A172 (cell line): Measurements from ENCODE around the gene RUFY2. TPM values are rescaled to one million over a fixed set of nuclear protein-coding genes. Genes with fewer than 3 reads are reported as not detected.
"Not testable (repeated sequence)": the region's sequence is repeated elsewhere in the genome, so short reads cannot be mapped to it uniquely, and the experiment has no call there.

Experiments
- DNase-seq: peaks from one replicate; pipeline ENCODE4 v3.0.0-alpha.2; 2015; ENCODE audit warnings: low spot score
- total RNA-seq: library from RNA; depleted of rRNA; stranded (reverse); fragments of >200 nt; shearing (Covaris generic); gene quantifications from 2 replicates; pipeline ENCODE4 v1.2.3, GENCODE V29; 2014; rRNA removed

The RUFY2 gene
- total RNA-seq, 1 experiment from 2014 or later = 40.2 TPM

GRCh38 chr10:68327889-68328786 is 78.9 kb downstream of the RUFY2 start:
- DNase-seq = peak; percentile 46

DNA sequence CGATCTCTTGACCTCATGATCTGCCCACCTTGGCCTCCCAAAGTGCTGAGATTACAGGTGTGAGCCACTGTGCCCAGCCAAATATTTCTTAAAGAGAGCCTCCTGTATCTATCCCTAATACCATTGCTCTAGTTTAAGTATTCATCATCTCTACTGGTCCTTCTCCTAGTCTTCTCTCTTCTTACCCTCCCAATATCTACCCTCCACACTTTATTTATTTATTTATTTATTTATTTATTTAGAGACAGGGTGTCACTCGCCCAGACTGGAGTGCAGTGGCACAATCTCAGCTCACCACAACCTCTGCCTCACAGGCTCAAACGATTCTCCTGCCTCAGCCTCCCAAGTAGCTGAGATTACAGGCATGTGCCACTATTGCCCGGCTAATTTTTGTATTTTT is 82.7 kb downstream of the RUFY2 start:
- DNase-seq = not testable (repeated sequence)

GRCh38 chr10:68318331-68319059 is 88.6 kb downstream of the RUFY2 start:
- DNase-seq = no peak

DNA sequence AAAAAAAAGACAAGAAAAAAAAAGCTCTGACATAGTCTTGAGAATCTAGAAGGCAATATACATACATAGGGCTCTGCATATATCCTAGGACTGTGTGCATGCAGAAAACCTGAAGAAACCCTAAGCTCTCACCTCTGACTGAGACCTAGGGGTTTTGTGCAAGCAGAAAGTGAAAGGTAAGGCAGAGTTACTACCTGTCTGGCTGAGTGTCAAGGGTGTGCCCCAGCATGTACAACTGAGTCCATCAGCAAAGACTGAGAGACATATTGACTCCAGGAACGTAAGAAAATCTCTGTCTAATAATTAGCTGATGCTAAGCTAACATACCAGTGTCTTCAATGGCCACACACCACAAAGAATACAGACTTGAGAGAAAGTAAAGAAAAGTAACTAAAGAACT is 91.5 kb downstream of the RUFY2 start:
- no peak for DNase-seq

GRCh38 chr10:68314930-68315329 is 92.1 kb downstream of the RUFY2 start:
- not testable (repeated sequence) for DNase-seq

- no peak for DNase-seq
Observed at GRCh38 chr10:68310531-68310930, 96.5 kb downstream of the RUFY2 start.

DNA sequence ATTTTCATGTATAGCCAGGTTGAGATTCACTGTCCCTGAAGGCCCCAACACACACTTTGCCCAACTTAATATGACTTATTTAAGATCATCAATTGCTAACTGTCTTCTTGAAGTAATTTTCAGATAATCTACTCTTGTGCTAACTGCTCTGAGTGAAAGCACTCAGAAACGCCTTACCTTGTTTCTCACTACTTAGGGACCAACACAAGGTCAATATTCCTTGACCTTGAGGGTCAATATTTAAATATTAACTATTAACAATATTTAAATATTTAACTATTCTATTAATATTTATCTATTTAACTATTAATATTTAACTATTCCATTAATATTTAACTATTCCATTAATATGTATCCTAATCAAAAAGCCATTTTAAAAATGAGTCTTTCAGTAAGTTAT is 101.2 kb downstream of the RUFY2 start:
- DNase-seq = no peak

GRCh38 chr10:68303849-68304412 is 103.1 kb downstream of the RUFY2 start:
- DNase-seq = no peak

DNA sequence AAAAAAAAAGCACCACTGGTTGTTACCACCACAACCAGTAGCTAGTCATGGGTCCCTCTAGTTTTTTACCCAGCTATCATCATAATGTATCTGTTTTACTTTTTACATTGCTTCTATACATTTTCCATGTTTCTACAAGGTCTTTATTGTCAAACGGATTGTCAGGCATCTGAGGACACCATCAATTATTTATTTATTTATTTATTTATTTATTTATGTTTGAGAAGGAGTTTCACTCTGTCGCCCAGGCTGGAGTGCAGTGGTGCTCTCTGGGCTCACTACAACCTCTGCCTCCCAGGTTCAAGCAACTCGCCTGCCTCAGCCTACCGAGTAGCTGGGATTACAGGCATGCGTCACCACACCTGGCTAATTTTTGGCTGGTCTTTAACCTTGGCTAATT is 104.2 kb downstream of the RUFY2 start:
- DNase-seq = no peak

GRCh38 chr10:68302503-68302823 is 104.6 kb downstream of the RUFY2 start:
- DNase-seq = no peak

GRCh38 chr10:68301790-68302502 is 105.1 kb downstream of the RUFY2 start:
- peak; percentile 70 for DNase-seq

GRCh38 chr10:68301301-68301700 is 105.8 kb downstream of the RUFY2 start:
- DNase-seq = no peak

- no peak for DNase-seq
Observed at GRCh38 chr10:68296843-68297663, 110.0 kb downstream of the RUFY2 start.

Other genes with a start within 250 kb of the RUFY2 start
- not detected in 2 replicates for gene ATOH7, start 175.2 kb downstream of the RUFY2 start, total RNA-seq
- gene HNRNPH3, start 75.2 kb downstream of the RUFY2 start, total RNA-seq = 30.4 and 31.8 TPM in 2 replicates
- 9.2 and 9.6 TPM in 2 replicates for gene PBLD, start 74.3 kb downstream of the RUFY2 start, total RNA-seq
- gene DNA2, start 64.7 kb upstream of the RUFY2 start, total RNA-seq = 22.7 and 31.1 TPM in 2 replicates
- gene SLC25A16, start 120.2 kb upstream of the RUFY2 start, total RNA-seq = 14.2 and 27.3 TPM in 2 replicates
- gene TET1, start 153.1 kb upstream of the RUFY2 start, total RNA-seq = 3.5 and 3.8 TPM in 2 replicates